Measurements from ENCODE around the gene DBNL.

The DBNL gene

GRCh38 chr7:44078521-44078920 is 34.0 kb downstream of the DBNL start:
- Mint-ChIP-seq H3K36me3 (peaks cover 5% of the 10 kb centered on the region), H3K27ac (no peak overlapping the region), H3K9me3 (no peaks in the 10 kb centered on the region), H3K27me3 (no peaks in the 10 kb centered on the region), H3K4me1 (peaks cover 25% of the 10 kb centered on the region), H3K4me3 (no peak overlapping the region)

DNA sequence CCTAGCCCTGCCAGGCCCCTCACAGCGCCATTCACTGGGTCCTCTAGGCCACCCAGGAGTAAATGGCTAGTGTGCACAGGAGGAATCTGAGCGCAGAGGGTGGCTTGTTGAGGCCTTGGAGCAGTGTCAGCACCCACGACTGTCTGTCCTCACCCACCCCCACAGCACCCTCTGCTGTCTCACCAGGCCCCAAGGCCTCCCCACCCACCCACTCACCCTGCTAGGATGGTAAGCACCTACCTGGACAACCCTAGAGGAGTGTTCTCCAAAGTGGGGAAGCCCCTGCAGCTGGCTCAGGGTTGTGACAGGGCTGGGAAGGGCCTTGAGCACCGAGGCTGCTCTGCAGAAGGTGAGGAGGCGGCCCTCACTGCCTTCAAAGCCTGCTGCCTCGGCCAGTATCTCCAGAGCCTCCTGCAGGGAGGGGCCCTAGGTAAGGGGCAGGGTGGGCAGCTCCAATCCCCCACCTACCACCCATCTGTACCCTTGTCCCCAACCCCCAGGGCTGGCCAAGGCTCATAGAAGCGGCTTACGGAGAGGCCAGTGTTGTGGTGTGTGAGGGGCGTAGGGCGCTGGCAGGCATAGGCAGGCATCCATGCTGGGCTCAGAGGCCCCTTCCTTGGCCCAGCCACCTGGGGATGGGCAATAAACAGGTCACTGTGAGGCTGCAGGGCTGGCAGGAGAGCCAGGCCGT is 35.0 kb downstream of the DBNL start:
- H3K27ac Mint-ChIP-seq, result no peak overlapping the region
- peaks cover 31% of the 10 kb centered on the region for H3K4me1 Mint-ChIP-seq
- H3K9me3 Mint-ChIP-seq, result no peaks in the 10 kb centered on the region
- no peak overlapping the region for H3K4me3 Mint-ChIP-seq
- no peaks in the 10 kb centered on the region for H3K27me3 Mint-ChIP-seq
- peaks cover 5% of the 10 kb centered on the region for H3K36me3 Mint-ChIP-seq

DNA sequence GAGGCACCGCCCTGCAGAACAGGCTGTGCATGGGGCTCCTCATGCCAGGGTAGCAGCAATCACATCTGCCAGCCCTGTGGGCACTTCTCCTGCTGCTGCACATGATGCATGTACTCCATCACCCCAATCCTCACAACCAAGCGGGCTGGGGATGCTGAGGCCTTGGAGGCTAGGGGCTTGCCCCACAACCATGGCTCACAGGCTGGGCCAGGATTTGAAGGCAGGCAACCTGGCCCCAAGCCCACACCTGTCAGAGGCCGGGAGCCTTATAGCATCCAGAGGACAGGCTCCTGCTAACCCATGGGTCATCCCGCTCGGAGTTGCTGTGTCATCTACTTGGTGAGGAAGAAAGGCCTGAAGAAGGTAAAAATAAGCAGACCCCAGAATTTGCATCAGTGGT is 35.6 kb downstream of the DBNL start:
- Mint-ChIP-seq H3K27me3 (no peaks in the 10 kb centered on the region), H3K36me3 (peaks cover 5% of the 10 kb centered on the region), H3K4me3 (no peak overlapping the region), H3K9me3 (no peaks in the 10 kb centered on the region), H3K27ac (no peak overlapping the region), H3K4me1 (peaks cover 31% of the 10 kb centered on the region)

DNA sequence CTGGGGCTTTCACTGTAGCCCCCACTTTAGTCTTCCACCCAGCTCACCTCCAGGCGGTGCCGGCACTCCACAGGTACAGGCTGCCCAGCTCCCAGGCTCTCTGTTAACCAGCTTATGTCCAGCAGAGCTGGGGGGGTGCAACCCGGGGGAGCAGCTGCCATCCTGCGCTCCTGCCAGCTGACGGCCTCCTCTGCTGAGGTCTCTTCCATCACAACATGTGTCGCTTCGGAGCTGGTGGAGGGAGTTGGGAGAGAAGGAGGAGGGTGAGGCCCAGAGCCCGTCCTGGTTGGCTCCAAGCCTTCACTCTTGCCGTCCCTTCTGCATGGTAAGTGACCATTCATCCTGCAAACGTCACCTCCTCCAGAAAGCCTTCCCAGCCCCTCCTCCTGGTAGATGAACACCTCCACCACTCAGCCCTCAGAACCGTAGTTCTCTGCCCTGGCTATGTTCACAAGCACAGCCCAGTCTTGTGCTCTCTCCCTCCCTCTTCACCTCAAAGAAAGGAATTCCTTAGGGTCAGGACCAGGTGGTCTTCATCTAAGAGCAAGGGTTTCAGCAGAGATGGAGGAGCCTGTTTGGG is 36.3 kb downstream of the DBNL start:
- peak overlapping the region; percentile 90 for H3K27ac Mint-ChIP-seq
- peaks cover 31% of the 10 kb centered on the region for H3K4me1 Mint-ChIP-seq
- H3K36me3 Mint-ChIP-seq, result peaks cover 5% of the 10 kb centered on the region
- H3K4me3 Mint-ChIP-seq, result peak overlapping the region; percentile 94
- H3K9me3 Mint-ChIP-seq, result no peaks in the 10 kb centered on the region
- H3K27me3 Mint-ChIP-seq, result no peaks in the 10 kb centered on the region

DNA sequence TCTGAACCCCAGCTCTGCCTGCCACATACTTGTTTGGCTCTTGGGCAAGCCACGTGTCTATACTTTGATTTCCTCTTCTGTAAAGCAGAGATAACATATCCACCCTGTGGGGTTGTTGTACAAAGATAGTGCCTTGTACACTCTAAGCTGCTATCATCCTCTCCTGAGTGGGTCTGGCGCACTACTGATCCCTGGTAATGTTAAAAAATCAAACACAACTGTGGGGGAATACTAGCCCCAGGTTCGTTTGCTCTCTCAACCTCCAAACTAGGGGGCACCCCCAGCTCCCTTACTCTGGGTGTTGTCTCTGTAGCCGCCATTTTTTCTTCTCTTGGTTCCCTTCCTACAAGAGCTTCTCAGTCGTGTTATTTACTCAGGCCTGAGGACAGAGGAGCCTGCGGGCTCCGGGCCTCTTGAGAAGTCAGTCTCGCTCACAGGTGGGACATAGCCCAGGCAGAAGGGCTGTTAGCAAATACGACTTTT is 36.8 kb downstream of the DBNL start:
- Mint-ChIP-seq H3K36me3 (peaks cover 5% of the 10 kb centered on the region), H3K27me3 (no peaks in the 10 kb centered on the region), H3K9me3 (no peaks in the 10 kb centered on the region), H3K4me1 (peaks cover 31% of the 10 kb centered on the region), H3K27ac (peak overlapping the region; percentile 90), H3K4me3 (peak overlapping the region; percentile 94)

DNA sequence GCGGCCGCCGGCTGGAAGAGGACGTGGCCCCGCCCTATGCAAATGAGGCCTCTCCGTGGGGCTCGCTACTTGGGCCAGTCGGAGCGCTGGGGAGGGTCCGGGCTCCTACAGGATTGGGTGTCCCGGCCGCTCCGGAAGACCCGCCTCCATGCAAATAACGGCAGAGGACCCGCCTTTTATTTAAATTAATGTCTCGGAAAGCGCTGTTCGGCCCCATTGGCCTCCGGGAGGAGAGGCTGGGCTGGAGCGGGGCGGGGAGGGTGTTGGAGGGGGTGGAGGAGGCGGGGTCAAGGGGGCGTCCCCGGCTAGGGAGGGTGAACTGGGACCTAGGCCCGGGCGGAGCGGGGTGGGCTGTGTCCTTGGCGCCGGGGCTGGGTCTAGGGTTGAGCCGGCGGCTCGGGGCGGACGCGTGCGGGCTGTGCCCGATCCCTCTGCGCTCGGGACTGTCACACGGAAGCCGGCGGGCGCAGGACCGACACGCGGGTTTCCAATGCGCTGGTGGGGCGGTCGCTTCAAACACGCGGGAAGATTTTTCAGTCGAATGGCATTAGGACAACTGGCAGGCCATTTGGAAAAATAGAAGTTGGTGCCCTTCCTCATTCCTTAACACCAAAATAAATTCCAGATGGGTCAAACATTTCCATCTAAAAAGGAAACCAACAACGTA is 38.2 kb downstream of the DBNL start:
- peaks cover 5% of the 10 kb centered on the region for H3K36me3 Mint-ChIP-seq
- H3K27me3 Mint-ChIP-seq, result no peaks in the 10 kb centered on the region
- H3K4me1 Mint-ChIP-seq, result peaks cover 28% of the 10 kb centered on the region
- no peaks in the 10 kb centered on the region for H3K9me3 Mint-ChIP-seq
- peak overlapping the region; percentile 94 for H3K4me3 Mint-ChIP-seq
- peak overlapping the region; percentile 51 for H3K27ac Mint-ChIP-seq

GRCh38 chr7:44083796-44084195 is 39.3 kb downstream of the DBNL start:
- Mint-ChIP-seq H3K27me3 (no peaks in the 10 kb centered on the region), H3K4me3 (peak overlapping the region; percentile 62), H3K36me3 (peaks cover 3% of the 10 kb centered on the region), H3K9me3 (no peaks in the 10 kb centered on the region), H3K4me1 (peaks cover 20% of the 10 kb centered on the region), H3K27ac (no peak overlapping the region)

GRCh38 chr7:44084701-44085100 is 40.2 kb downstream of the DBNL start:
- H3K4me3 Mint-ChIP-seq, result no peak overlapping the region
- H3K9me3 Mint-ChIP-seq, result no peaks in the 10 kb centered on the region
- H3K4me1 Mint-ChIP-seq, result peaks cover 20% of the 10 kb centered on the region
- H3K36me3 Mint-ChIP-seq, result peaks cover 3% of the 10 kb centered on the region
- H3K27ac Mint-ChIP-seq, result no peak overlapping the region
- H3K27me3 Mint-ChIP-seq, result no peaks in the 10 kb centered on the region

DNA sequence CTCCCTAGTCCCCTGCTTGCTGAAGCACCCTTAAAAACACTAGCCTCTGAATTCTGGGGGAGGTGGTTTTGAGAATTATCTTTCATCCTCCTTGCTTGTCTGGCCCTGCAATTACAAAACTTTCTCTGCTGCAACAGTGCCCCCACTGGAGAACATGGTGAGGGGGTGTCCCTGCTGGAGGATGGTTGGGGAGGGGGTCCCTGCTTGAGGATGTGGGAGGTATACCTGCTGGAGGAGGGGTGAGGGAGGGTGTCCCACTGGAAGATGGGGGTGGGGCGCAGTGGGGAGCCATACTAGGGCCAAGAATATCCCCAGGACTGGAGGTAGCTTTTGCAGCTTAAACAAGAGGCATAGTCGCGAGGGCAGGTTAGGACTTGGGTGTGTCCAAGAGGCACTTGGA is 41.0 kb downstream of the DBNL start:
- Mint-ChIP-seq H3K4me3 (no peak overlapping the region), H3K9me3 (no peaks in the 10 kb centered on the region), H3K27me3 (no peaks in the 10 kb centered on the region), H3K36me3 (peaks cover 3% of the 10 kb centered on the region), H3K4me1 (peaks cover 19% of the 10 kb centered on the region), H3K27ac (no peak overlapping the region)

DNA sequence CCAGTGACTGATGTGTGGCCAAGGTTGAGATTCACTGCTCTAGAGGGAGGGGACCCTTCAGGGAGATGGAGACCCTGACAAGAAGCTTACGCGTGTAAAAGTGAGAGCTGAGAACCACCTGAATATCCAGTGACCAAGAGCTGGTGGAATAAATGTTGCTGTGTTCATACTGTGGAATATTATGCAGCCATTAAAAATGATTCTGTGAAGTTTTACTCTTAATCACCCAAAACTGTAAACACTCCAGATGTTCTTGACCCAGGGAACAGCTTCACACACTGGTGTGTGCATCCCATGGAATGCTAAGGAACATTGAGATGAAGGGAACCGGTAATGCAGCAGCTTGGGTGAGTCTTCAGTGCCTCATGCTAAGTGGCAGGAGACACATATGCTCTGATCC is 42.1 kb downstream of the DBNL start:
- H3K4me1 Mint-ChIP-seq, result peaks cover 9% of the 10 kb centered on the region
- no peaks in the 10 kb centered on the region for H3K36me3 Mint-ChIP-seq
- no peak overlapping the region for H3K4me3 Mint-ChIP-seq
- H3K9me3 Mint-ChIP-seq, result no peaks in the 10 kb centered on the region
- H3K27me3 Mint-ChIP-seq, result no peaks in the 10 kb centered on the region
- H3K27ac Mint-ChIP-seq, result no peak overlapping the region

DNA sequence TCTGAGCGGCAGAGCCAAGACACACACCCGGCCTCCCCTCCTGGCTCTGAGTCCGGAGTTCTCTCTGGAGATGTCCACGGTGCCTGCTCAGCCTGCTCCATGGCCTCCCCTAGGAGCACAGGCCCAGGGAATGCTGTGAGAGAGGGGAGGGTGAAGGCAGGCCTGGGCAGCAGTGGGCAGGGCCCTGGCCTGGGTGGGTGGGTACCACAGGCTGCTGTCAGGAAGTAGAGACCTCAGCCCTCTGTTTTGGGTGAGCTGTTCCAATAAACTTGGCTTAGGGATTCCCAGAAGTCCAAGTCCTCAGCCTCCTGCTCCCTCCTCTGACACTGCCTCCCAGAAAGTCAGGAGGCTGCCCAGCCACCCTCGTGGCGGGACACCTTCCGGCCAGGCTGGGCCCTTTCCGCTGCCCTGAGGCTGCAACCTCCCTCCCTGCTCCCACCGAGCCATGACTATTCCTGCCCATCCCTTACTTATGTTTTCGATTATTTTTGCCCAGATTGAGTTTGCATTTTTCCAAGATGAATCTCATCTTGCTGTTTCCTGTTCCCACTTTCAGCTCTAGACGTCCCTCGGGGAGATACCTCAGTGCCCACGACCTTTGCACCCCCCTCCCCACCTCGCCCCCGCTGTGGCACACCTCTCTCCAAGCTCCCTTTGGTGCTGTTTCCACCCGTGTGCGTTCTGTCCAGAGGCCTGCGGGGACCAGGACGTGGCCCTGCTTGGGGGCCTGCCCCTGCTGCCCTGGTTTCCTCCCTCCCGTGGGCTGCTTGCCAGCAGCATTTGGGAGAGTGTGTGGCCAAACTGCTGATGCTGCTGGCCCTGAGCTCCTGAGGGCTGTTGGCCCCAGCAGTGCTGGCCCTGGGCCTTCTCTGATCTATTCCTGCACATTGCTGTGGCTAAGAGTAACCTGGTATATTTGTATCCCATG is 43.7 kb downstream of the DBNL start:
- Mint-ChIP-seq H3K4me1 (peaks cover 9% of the 10 kb centered on the region), H3K27me3 (no peaks in the 10 kb centered on the region), H3K9me3 (no peaks in the 10 kb centered on the region), H3K27ac (no peak overlapping the region), H3K4me3 (no peak overlapping the region), H3K36me3 (no peaks in the 10 kb centered on the region)

DNA sequence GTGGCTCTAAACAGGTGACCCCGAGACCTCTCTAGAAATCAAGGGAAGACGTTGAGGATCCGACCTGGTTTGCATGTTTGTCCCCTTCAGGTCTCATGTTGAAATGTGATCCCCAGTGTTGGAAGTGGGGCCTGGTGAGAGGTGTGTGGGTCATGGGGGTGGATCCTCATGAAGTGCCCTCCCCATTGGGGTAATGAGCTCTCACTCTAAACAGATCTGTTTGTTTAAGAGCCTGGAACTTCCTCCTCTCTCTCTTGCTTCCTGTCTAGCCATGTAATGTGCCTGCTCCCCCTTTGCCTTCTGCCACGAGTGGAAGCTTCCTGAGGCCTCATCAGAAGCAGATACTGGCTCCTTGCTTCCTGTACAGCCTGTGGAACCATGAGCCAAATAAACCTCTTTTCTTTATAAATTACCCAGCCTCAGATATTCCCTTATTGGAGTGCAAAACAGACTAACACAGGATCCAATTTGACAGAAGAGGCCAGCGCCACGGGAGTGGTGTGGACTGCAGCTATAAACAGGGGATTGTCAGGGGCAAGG is 48.7 kb downstream of the DBNL start:
- H3K4me1 Mint-ChIP-seq, result peaks cover 8% of the 10 kb centered on the region
- no peak overlapping the region for H3K27ac Mint-ChIP-seq
- H3K9me3 Mint-ChIP-seq, result no peaks in the 10 kb centered on the region
- no peaks in the 10 kb centered on the region for H3K36me3 Mint-ChIP-seq
- H3K27me3 Mint-ChIP-seq, result no peaks in the 10 kb centered on the region
- no peak overlapping the region for H3K4me3 Mint-ChIP-seq

GRCh38 chr7:44094365-44094764 is 49.9 kb downstream of the DBNL start:
- Mint-ChIP-seq H3K27me3 (no peaks in the 10 kb centered on the region), H3K9me3 (no peaks in the 10 kb centered on the region), H3K36me3 (no peaks in the 10 kb centered on the region), H3K27ac (no peak overlapping the region), H3K4me3 (no peak overlapping the region), H3K4me1 (peaks cover 8% of the 10 kb centered on the region)

GRCh38 chr7:44094883-44095592 is 50.5 kb downstream of the DBNL start:
- Mint-ChIP-seq H3K4me3 (no peak overlapping the region), H3K4me1 (peaks cover 8% of the 10 kb centered on the region), H3K27ac (no peak overlapping the region), H3K9me3 (no peaks in the 10 kb centered on the region), H3K36me3 (no peaks in the 10 kb centered on the region), H3K27me3 (no peaks in the 10 kb centered on the region)

- no peaks in the 10 kb centered on the region for H3K36me3 Mint-ChIP-seq
- H3K27me3 Mint-ChIP-seq, result no peaks in the 10 kb centered on the region
- peaks cover 8% of the 10 kb centered on the region for H3K4me1 Mint-ChIP-seq
- H3K9me3 Mint-ChIP-seq, result no peaks in the 10 kb centered on the region
- H3K4me3 Mint-ChIP-seq, result no peak overlapping the region
- no peak overlapping the region for H3K27ac Mint-ChIP-seq
These were observed 51.3 kb downstream of the DBNL start for GRCh38 chr7:44095781-44096180.

Measured in activated naive CD4-positive, alpha-beta T cell treated with anti-CD3 and anti-CD28 coated beads, Interleukin-2, amount 50 U/mL, for 24 hours (primary cell).